GM20431 (cell line): ENCODE data around the gene GSAP.
"Not testable (repeated sequence)": the region's sequence is repeated elsewhere in the genome, so short reads cannot be mapped to it uniquely, and the experiment has no call there.

Experiments
- in situ Hi-C: fragments of 300-500 bp; cut with MseI, MboI; formaldehyde crosslinking; loops from one replicate; pipeline ENCODE4 v1.15.0; 2020; ENCODE audit warnings: low sequenced_read_pairs; ENCODE audit not compliant: unreplicated experiment

GSAP gene

GRCh38 chr7:77334039-77334438 is 82.1 kb downstream of the GSAP start:
- in situ Hi-C loops = not testable (repeated sequence)

- in situ Hi-C loops = no loop called here
Measured at GRCh38 chr7:77331938-77332695, 84.0 kb downstream of the GSAP start.

DNA sequence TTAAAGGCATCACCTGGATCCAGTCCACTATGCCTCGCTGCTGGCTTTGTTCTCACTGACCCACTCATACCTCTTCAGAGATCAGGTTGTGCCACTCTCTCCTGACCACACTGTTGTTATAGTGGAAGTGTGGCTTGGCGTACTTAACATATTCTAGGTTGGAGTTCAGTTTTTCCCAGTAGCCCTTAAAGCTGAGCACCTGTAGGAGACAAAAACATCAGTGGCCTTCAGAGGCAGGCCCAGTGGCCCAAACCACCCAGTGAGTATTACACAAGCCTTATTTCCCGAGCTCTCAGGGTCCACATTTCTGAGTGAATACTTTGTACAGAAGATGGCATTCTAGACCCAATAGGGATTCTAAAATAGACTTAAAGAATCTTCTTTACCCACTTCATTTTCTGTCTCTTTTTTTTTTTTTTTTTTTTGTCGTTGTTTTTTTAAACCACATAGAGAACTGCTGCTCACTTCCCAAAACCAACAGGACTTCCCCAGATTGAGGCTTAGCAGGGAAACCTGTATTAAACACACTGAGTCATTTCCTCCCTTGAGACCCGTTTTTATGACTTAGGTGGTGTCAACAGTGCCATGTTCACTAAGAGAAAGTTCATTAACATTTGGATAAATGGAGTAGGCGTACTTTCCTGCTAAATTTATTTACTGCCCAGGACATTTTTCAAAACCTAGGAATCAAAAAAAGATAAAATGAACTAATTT is 85.8 kb downstream of the GSAP start:
- in situ Hi-C loops = no loop called here

- in situ Hi-C loops = no loop called here
Measured at GRCh38 chr7:77329466-77330168, 86.5 kb downstream of the GSAP start.

DNA sequence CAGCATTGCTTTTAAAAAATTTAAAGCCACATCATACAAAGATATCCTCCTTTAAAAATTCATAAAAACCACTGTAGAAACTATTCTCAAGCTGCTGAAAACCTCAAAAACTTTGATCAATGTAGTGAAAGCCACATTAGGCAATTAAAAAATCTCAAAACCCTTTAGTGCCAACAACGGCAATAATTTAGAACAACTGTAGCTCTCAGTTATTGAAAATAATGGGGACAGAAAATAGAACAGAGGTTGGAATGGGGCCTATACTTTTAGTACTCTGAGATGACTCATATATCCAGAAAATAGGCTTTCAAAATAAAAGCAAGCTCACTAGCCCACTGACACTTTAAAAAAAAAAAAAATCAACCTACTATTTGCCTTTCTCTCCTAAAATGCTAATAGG is 87.5 kb downstream of the GSAP start:
- in situ Hi-C loops = no loop called here

GRCh38 chr7:77327932-77328628 is 88.1 kb downstream of the GSAP start:
- in situ Hi-C loops = no loop called here

DNA sequence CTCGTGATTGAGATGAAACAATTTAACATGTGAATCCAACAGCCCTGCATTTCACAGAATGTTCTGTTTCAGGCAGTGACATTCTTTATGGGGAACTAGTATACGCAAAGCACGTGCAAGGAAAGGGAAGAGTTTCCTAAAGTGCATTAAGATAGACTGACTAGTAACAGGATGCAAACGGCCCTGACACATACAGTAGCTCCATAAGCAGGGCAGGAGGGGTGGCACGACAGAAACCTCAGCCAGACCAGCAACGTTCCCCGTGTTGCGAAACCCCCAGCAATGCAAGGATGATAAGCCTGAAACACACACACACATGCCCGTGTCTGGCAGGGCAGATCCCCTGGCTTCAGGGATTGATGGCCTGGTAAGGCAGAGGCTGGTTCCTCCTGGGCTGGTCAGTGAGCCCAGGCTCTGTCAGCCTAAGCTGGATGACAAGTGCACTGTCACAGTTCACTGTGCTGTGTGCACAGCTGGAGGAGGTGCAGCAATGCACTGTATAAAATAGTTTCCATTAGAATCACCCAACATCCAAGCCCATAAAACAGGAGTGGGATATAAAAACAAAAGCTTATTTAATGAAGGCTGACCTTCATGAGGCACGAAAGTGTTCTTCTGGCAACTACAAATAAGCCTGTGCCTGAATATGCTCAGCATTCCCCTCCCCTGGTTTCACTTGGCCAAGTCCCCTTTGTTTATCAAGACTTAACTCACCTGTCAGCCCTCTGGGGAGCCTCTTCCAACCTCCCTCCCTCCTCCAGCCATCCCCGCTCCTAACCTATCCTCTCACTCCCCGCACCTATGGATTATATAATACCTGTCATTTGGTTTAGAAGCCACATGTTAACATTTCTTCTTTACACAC is 88.8 kb downstream of the GSAP start:
- in situ Hi-C loops = no loop called here

- in situ Hi-C loops = no loop called here
Measured at GRCh38 chr7:77326131-77326530, 90.0 kb downstream of the GSAP start.

- in situ Hi-C loops = no loop called here
Measured at GRCh38 chr7:77321300-77321699, 94.8 kb downstream of the GSAP start.

DNA sequence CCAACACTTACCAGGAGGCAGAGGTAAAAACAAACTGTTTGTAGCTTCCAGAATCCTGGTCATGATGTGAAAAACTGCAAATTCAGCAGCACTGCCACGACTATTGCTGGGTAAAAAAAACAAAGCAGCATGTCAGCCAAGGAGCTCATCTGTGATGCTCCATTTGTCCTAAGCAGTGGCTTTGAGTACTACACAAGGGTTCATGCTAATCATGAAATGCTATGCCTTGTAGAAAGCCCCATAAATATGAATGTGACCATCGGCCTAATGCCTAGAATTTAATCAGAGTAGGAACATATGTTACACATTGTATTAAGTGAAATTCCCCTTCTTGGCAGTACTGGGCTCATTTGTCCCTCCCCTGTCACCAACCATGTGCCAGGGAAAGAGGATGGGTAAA is 95.4 kb downstream of the GSAP start:
- in situ Hi-C loops = no loop called here

GRCh38 chr7:77320137-77320536 is 96.0 kb downstream of the GSAP start:
- in situ Hi-C loops = no loop called here

GRCh38 chr7:77318019-77318418 is 98.1 kb downstream of the GSAP start:
- in situ Hi-C loops = no loop called here

DNA sequence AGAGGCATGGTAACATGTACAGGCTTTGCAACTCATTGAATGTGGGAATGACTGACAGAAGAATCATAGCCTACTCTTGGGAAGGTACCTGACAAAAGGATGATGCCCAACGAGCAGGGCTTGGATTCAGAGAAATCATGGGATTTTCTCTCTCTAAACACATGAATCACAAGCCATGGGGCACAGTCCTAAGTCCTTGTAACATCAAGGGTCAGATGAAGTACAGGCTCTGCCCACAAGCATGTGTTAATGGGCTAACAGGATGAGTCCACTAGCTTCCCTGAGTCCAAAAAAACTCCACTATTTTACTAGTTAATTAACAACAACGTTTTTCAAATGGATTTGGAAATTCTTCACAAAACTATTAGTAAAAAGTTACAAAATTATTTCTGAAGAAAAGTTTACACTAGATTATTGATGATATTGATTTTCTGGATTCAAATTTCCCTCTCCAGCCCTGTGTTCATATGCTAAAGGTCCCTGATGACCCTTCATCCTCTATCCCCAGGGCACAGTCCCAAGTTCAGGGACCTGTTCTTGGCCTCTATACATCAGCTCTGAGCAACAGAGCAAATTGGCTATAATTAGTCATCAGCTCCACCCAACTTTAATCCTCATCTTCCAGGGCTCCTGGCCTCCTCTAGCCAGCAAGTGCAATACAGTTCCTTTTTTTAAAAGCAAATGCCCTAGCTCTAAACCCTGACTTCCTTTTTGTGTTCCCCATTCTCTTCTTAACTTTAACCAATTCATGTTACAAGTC is 99.8 kb downstream of the GSAP start:
- in situ Hi-C loops = no loop called here

GRCh38 chr7:77315182-77315591 is 101.0 kb downstream of the GSAP start:
- in situ Hi-C loops = no loop called here

DNA sequence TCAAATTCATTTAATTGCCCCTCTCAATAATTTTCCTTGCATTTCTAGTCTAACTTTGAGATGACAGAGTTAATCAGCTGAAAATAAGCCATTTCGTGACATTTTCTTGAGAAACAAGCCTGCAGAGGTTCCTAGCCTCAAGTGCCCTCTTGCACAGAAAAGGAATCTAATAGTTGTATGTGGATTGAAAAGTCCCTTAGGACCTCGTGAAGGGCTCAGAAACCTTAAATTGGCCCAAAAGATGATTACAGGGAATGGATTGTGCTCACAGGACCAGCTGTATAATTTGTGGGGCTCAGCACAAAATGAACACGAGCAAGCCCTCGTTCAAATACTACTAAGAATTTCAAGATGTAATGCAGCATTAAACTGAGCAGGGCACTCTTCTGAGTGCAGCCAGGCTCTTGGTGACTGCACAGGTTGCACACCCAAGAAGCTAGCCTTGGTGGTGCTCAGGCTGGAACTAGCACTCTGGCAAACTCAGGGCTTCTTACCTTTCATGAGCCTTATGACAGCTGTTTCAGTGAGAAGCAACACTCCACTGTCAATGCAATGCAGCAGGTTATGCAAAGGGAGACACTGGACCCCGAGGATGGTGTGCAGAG is 102.2 kb downstream of the GSAP start:
- in situ Hi-C loops = no loop called here

DNA sequence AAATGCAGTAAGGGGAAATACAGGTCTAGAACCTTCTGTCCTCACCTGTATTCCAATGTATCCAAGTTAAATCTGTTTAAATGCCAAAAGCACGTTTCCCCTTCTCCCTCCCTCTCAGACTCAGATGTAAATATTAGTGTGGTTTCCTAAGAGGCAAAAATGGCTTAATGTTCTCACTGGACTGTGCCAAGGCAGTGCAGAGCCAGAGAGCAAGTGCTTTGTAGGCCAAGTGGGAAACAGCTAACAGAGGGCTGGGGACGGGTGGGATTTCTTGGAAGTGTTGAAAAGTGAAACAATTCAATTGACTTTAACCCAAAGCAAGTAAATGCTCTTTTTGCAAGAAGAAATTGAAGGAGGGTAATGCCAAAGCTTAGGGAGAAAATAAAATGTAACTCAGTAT is 103.1 kb downstream of the GSAP start:
- in situ Hi-C loops = no loop called here

GRCh38 chr7:77310982-77311381 is 105.2 kb downstream of the GSAP start:
- in situ Hi-C loops = no loop called here

GRCh38 chr7:77309714-77310220 is 106.4 kb downstream of the GSAP start:
- in situ Hi-C loops = no loop called here
